H1 (cell line): ENCODE measurements around the gene SH3RF3. TPM values are rescaled to one million over a fixed set of nuclear protein-coding genes. Genes with fewer than 3 reads are reported as not detected.

ENCODE experiments used
- CTCF ChIA-PET: fragments of 300-600 bp; sonication (Branson Sonifier 250); formaldehyde crosslinking; loops from one replicate; lab custom pipeline; 2021; ENCODE audit not compliant: partially characterized antibody; lab: Charles Lee
- POLR2A ChIA-PET: fragments of 300-600 bp; sonication (Branson Sonifier 250); formaldehyde crosslinking; loops from one replicate; lab custom pipeline; 2021; ENCODE audit warnings: inconsistent platforms; ENCODE audit not compliant: partially characterized antibody; lab: Charles Lee
- DNase-seq, 2 experiments: peaks; one replicate each; pipeline versions ENCODE4 v3.0.0 to v3.0.0-alpha.2; 2010 to 2022; ENCODE audit warnings: low spot score in 2 of 2, low read depth in 1 of 2, mixed read lengths in 1 of 2
- FAIRE-seq: peaks from 2 replicates; lab custom pipeline; 2011; peaks lifted over from hg19 to GRCh38; lab: Jason Lieb, UNC
- H2AFZ ChIP-seq: 2 replicates; pipeline ENCODE4 v1.8.1; 2012; ENCODE audit warnings: low read length, inconsistent platforms
- H2AK5ac ChIP-seq: 2 replicates; pipeline ENCODE4 v1.6.1; 2013; ENCODE audit warnings: low read depth, low read length
- H2BK120ac ChIP-seq: replicated peaks from 2 replicates; pipeline ENCODE3; 2013; ENCODE audit warnings: low read depth, low read length, inconsistent platforms
- H2BK12ac ChIP-seq: 2 replicates; pipeline ENCODE4 v1.6.1; 2013; ENCODE audit warnings: low read depth, low read length
- H2BK15ac ChIP-seq: 2 replicates; pipeline ENCODE4 v1.6.1; 2013; ENCODE audit warnings: low read length
- H2BK20ac ChIP-seq: 2 replicates; pipeline ENCODE4 v1.6.1; 2013; ENCODE audit warnings: low read length
- H2BK5ac ChIP-seq: 2 replicates; pipeline ENCODE4 v1.6.1; 2013; ENCODE audit warnings: low read depth, low read length
- H3K14ac ChIP-seq: 2 replicates; pipeline ENCODE4 v1.6.1; 2013; ENCODE audit warnings: inconsistent platforms; ENCODE audit not compliant: insufficient read length
- H3K18ac ChIP-seq: 2 replicates; pipeline ENCODE4 v1.6.1; 2013; ENCODE audit warnings: low read length; ENCODE audit errors: extremely low read depth
- H3K23ac ChIP-seq: 2 replicates; pipeline ENCODE4 v1.6.1; 2013; ENCODE audit warnings: inconsistent platforms; ENCODE audit not compliant: insufficient read length
- H3K23me2 ChIP-seq: 2 replicates; pipeline ENCODE4 v1.6.1; 2013; ENCODE audit warnings: low read depth, low read length
- H3K27ac ChIP-seq: 2 replicates; pipeline ENCODE4 v1.6.1; 2011; ENCODE audit warnings: low read depth, low read length, inconsistent platforms
- H3K27me3 ChIP-seq, 4 experiments: replicated peaks in 1 of 4; 1 replicate in 1 of 4; 2 replicates in 3 of 4; pipeline versions ENCODE4 v1.6.1 to v1.8.1; 2011 to 2013; ENCODE audit warnings: low read length in 3 of 4, mild to moderate bottlenecking in 3 of 4, inconsistent platforms in 2 of 4, mixed read lengths in 2 of 4, moderate library complexity in 1 of 4; ENCODE audit not compliant: control insufficient read depth in 3 of 4, insufficient read depth in 3 of 4; ENCODE audit errors: extremely low read depth in 1 of 4
- H3K36me3 ChIP-seq, 4 experiments: 2 replicates each; pipeline versions ENCODE4 v1.6.1 to v1.8.1; 2011 to 2013; ENCODE audit warnings: mild to moderate bottlenecking in 4 of 4, low read length in 3 of 4, moderate library complexity in 2 of 4, control low read depth in 1 of 4, inconsistent platforms in 1 of 4; ENCODE audit not compliant: insufficient read depth in 4 of 4, control insufficient read depth in 2 of 4
- H3K4ac ChIP-seq: replicated peaks from 2 replicates; pipeline ENCODE3; 2013; ENCODE audit warnings: low read length, low read depth, mixed read lengths, inconsistent platforms; ENCODE audit not compliant: insufficient read length
- H3K4me1 ChIP-seq, 4 experiments: replicated peaks in 1 of 4; 1 replicate in 1 of 4; 2 replicates in 3 of 4; pipeline versions ENCODE4 v1.6.1 to v1.8.1; 2011 to 2013; ENCODE audit warnings: low read length in 3 of 4, inconsistent platforms in 2 of 4, mixed read lengths in 1 of 4; ENCODE audit not compliant: insufficient read depth in 4 of 4, control insufficient read depth in 3 of 4
- H3K4me2 ChIP-seq, 2 experiments: 2 replicates each; pipeline versions ENCODE4 v1.6.1 to v1.8.1; 2011 to 2013; ENCODE audit warnings: low read depth in 2 of 2, low read length in 2 of 2, control low read depth in 1 of 2, inconsistent platforms in 1 of 2, mild to moderate bottlenecking in 1 of 2; ENCODE audit not compliant: insufficient read depth in 1 of 2
- H3K4me3 ChIP-seq, 4 experiments: fragments of 200-600, 300-600 bp in 1 of 4; sonication (generic), shearing (Covaris generic), sonication (Bioruptor Twin) in 1 of 4; 2 replicates each; pipeline versions ENCODE4 v1.5.1 to v1.8.1; 2011 to 2016; ENCODE audit warnings: low read length in 4 of 4, low read depth in 3 of 4, control low read depth in 2 of 4, inconsistent platforms in 2 of 4, mild to moderate bottlenecking in 2 of 4, mixed read lengths in 1 of 4, moderate library complexity in 1 of 4; ENCODE audit not compliant: insufficient read depth in 2 of 4; ENCODE audit errors: extremely low read depth in 1 of 4
- H3K56ac ChIP-seq: replicated peaks from 2 replicates; pipeline ENCODE3; 2013; ENCODE audit warnings: low read depth, mild to moderate bottlenecking, mixed read lengths, low read length, inconsistent platforms; ENCODE audit not compliant: insufficient read length
- H3K79me1 ChIP-seq: 2 replicates; pipeline ENCODE4 v1.6.1; 2013; ENCODE audit warnings: low read depth, low read length, control low read depth
- H3K79me2 ChIP-seq, 2 experiments: 2 replicates each; pipeline versions ENCODE4 v1.6.1 to v1.8.1; 2012 to 2013; ENCODE audit warnings: low read length in 2 of 2, mild to moderate bottlenecking in 2 of 2, inconsistent platforms in 1 of 2; ENCODE audit not compliant: insufficient read depth in 2 of 2, control insufficient read depth in 1 of 2
- H3K9ac ChIP-seq, 4 experiments: replicated peaks in 1 of 4; 1 replicate in 1 of 4; 2 replicates in 3 of 4; pipeline versions ENCODE4 v1.6.1 to v1.8.1; 2011 to 2013; ENCODE audit warnings: low read depth in 3 of 4, low read length in 3 of 4, control low read depth in 2 of 4, mild to moderate bottlenecking in 2 of 4, moderate library complexity in 2 of 4, inconsistent platforms in 1 of 4; ENCODE audit errors: extremely low read depth in 1 of 4
- H3K9me3 ChIP-seq, 2 experiments: 2 replicates each; pipeline versions ENCODE4 v1.6.1 to v1.8.1; 2012 to 2013; ENCODE audit warnings: mild to moderate bottlenecking in 2 of 2, moderate library complexity in 2 of 2, control low read depth in 1 of 2, inconsistent platforms in 1 of 2, low read depth in 1 of 2, low read length in 1 of 2, mixed read lengths in 1 of 2; ENCODE audit not compliant: insufficient read depth in 2 of 2
- H4K20me1 ChIP-seq, 2 experiments: replicated peaks in 1 of 2; 2 replicates each; pipeline versions ENCODE3 to v1.8.1; 2011 to 2013; ENCODE audit warnings: inconsistent platforms in 2 of 2, low read length in 2 of 2, mild to moderate bottlenecking in 1 of 2; ENCODE audit not compliant: insufficient read depth in 2 of 2, control insufficient read depth in 1 of 2
- H4K5ac ChIP-seq: 2 replicates; pipeline ENCODE4 v1.6.1; 2013; ENCODE audit warnings: low read length, low read depth, mixed read lengths, inconsistent platforms; ENCODE audit not compliant: insufficient read length
- H4K8ac ChIP-seq: 2 replicates; pipeline ENCODE4 v1.8.0; 2013; ENCODE audit warnings: mild to moderate bottlenecking, moderate library complexity, low read length, inconsistent platforms; ENCODE audit not compliant: insufficient read depth; ENCODE audit errors: extremely low read depth
- H4K91ac ChIP-seq: replicated peaks from 2 replicates; pipeline ENCODE3; 2013; ENCODE audit warnings: low read length, mixed read lengths, inconsistent platforms; ENCODE audit not compliant: insufficient read length
- CBX8 ChIP-seq: fragments of 300-800, 300-1000 bp; sonication (generic); IDR thresholded peaks from 2 replicates; pipeline ENCODE4 v1.7.1; 2016; ENCODE audit warnings: low read depth, low read length, borderline replicate concordance
- EGR1 ChIP-seq: IDR thresholded peaks from 2 replicates; pipeline ENCODE4 v1.6.1; 2011; ENCODE audit warnings: low read depth, low read length, borderline replicate concordance
- JUN ChIP-seq: IDR thresholded peaks from 2 replicates; pipeline ENCODE4 v1.6.1; 2011; ENCODE audit warnings: low read depth, mild to moderate bottlenecking, improper control_type of control experiment, low read length
- NANOG ChIP-seq: IDR thresholded peaks from 2 replicates; pipeline ENCODE4 v1.6.1; 2011; ENCODE audit warnings: low read length, low read depth, mild to moderate bottlenecking, inconsistent platforms; ENCODE audit not compliant: insufficient read depth, poor library complexity, severe bottlenecking
- RAD21 ChIP-seq, 2 experiments: IDR thresholded peaks in 1 of 2; conservative IDR thresholded peaks in 1 of 2; 2 replicates each; pipeline ENCODE4 v1.6.1; 2011; ENCODE audit warnings: low read depth in 2 of 2, low read length in 2 of 2, improper control_type of control experiment in 1 of 2, inconsistent platforms in 1 of 2, mild to moderate bottlenecking in 1 of 2, moderate library complexity in 1 of 2
- RBBP5 ChIP-seq: IDR thresholded peaks from 2 replicates; pipeline ENCODE4 v1.7.1; 2012; ENCODE audit warnings: low read depth, mild to moderate bottlenecking, inconsistent platforms, low read length, moderate library complexity, borderline replicate concordance
- TEAD4 ChIP-seq: IDR thresholded peaks from 2 replicates; pipeline ENCODE4 v1.6.1; 2012; ENCODE audit warnings: low read depth, low read length, inconsistent platforms, mixed read lengths
- WGBS, 2 experiments: shearing (Covaris generic) in 1 of 2; methylation state at CpG; one replicate each; pipeline versions ENCODE4 v1.1.6 to v1.1.7; 2013 to 2015; ENCODE audit warnings: low lambda C conversion rate in 2 of 2, mixed read lengths in 2 of 2, inconsistent platforms in 1 of 2, low coverage in 1 of 2, missing lambda C conversion rate in 1 of 2; ENCODE audit not compliant: insufficient replicate concordance in 2 of 2, insufficient coverage in 1 of 2, insufficient read length in 1 of 2; ENCODE audit errors: extremely low coverage in 1 of 2, missing lambda C conversion rate in 1 of 2; 5-methylcytosine and 5-hydroxymethylcytosine counted together
- polyA plus RNA-seq, 7 experiments: library from polyadenylated mRNA; depleted of rRNA in 3 of 7; stranded (reverse) in 5 of 7; unstranded in 2 of 7; fragments of >200 nt in 5 of 7; fragments of 200-250 nt in 2 of 7; gene quantifications; 1 replicate in 5 of 7; 2 replicates in 1 of 7; 4 replicates in 1 of 7; pipeline versions ENCODE4 v1.2.1 to v1.2.3, GENCODE V29; 2011 to 2013; ENCODE audit warnings: missing spikeins in 2 of 7, mixed read lengths in 2 of 7
- total RNA-seq: library from RNA; stranded (reverse); fragmentation: NEBNext Ultra II Directional; extraction: Animal tissue kit (Norgen Biotek cat#: 25700); gene quantifications from 2 replicates; pipeline ENCODE4 v1.2.1, GENCODE V29; 2021
- TF ChIP-seq, protein P1 (sequence below): IDR thresholded peaks from 2 replicates; pipeline ENCODE4 v1.6.1; 2012; ENCODE audit warnings: low read length, inconsistent platforms
- TF ChIP-seq, protein P2 (sequence below): IDR thresholded peaks from 2 replicates; pipeline ENCODE4 v1.6.1; 2011; ENCODE audit warnings: low read depth, mild to moderate bottlenecking, low read length; ENCODE audit not compliant: insufficient read depth

SH3RF3 gene
- total and polyA plus RNA-seq, 2 of the 8 experiments (the other 6 are each of a cell fraction or from before 2014, with no cell fraction given): 0.11 to 0.65 TPM

DNA sequence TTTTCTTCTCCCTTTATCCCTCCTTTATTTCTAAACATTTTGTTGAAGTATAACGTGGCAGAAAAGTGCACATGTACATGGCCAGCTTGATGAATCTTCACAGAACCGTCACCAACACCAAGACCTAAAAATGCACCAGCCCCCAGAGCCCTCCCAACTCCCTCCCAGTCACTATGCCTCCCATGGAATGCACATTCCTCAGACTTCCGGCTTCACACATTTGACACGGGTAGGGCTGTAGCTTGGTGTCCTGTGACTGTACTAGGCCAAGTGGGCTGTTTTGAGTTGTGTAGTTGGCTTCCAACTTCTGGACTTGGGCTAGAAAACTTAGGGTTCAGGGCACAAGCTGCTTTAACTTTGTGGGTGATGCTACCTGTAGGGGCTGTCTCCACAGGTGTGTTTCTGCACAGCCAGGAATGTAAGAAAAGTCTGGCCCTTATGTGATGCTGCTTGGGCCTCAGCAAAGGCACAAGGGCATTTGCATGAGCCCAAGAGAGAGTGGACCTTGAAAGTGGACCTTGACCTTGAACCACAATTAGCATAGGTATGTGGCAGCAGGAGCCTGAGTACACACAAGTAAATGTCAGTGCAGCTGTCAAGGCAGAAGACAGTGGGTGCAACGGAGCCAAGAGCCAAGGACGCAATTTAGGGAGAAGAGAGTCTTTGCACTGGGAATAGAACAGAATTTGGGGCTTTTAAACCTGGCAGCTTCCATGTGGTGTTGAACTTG, 406.4 kb downstream of the SH3RF3 start:
- Histone ChIP-seq H2AK5ac (no peak overlapping the region), H2BK20ac (no peak overlapping the region), H3K14ac (no peak overlapping the region), H3K4me1 (no peaks in the 10 kb centered on the region; a peak in 1 of 7 replicates), H3K18ac (no peak overlapping the region), H3K79me2 (no peaks in the 10 kb centered on the region), H3K27me3 (no peaks in the 10 kb centered on the region), H3K79me1 (no peaks in the 10 kb centered on the region), H3K9me3 (peaks cover 0 to 9% of the 10 kb centered on the region in 2 experiments; a peak in 2 of 4 replicates), H3K4me3 (no peak overlapping the region), H4K5ac (no peak overlapping the region), H4K91ac (no peak overlapping the region), H3K9ac (no peak overlapping the region), H3K23ac (no peak overlapping the region), H3K56ac (no peak overlapping the region), H3K23me2 (no peaks in the 10 kb centered on the region), H4K8ac (no peak overlapping the region), H3K4ac (no peak overlapping the region), H3K4me2 (no peak overlapping the region; a peak in 1 of 4 replicates), H4K20me1 (no peaks in the 10 kb centered on the region), H2BK120ac (no peak overlapping the region), H2AFZ (no peak overlapping the region), H2BK15ac (no peak overlapping the region), H2BK5ac (no peak overlapping the region), H2BK12ac (no peak overlapping the region), H3K36me3 (no peaks in the 10 kb centered on the region), H3K27ac (no peak overlapping the region)
- 95% methylated on average over 6 of the region's 6 CpGs; no CpG with 5 or more reads in 1 of the 2 experiments for WGBS, 2 experiments
- FAIRE-seq (no peak), DNase-seq (no peak)
- ChIA-PET CTCF (interaction anchor here (0.6 to 7.9 kb wide), 4 partner anchors 11 to 191 kb away, joined by 3 to 67 read pairs (median 7); no protein-coding TSS in a partner anchor), POLR2A (no interaction called here)
- TF ChIP-seq, protein P1, sequence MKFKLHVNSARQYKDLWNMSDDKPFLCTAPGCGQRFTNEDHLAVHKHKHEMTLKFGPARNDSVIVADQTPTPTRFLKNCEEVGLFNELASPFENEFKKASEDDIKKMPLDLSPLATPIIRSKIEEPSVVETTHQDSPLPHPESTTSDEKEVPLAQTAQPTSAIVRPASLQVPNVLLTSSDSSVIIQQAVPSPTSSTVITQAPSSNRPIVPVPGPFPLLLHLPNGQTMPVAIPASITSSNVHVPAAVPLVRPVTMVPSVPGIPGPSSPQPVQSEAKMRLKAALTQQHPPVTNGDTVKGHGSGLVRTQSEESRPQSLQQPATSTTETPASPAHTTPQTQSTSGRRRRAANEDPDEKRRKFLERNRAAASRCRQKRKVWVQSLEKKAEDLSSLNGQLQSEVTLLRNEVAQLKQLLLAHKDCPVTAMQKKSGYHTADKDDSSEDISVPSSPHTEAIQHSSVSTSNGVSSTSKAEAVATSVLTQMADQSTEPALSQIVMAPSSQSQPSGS: no peak
- TF ChIP-seq, protein P2, sequence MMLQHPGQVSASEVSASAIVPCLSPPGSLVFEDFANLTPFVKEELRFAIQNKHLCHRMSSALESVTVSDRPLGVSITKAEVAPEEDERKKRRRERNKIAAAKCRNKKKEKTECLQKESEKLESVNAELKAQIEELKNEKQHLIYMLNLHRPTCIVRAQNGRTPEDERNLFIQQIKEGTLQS: no peak
- TF ChIP-seq CBX8: no peak
- TF ChIP-seq JUN: no peak
- no peak for TF ChIP-seq RAD21 (IDR thresholded peaks at IDR 0.05 in 1 of 2, conservative IDR thresholded peaks at IDR 0.05 in 1 of 2; ENCODE audit: low read depth in 2 of 2, low read length in 2 of 2)
- TF ChIP-seq RBBP5: no peak
- TF ChIP-seq TEAD4: no peak
- no peak for TF ChIP-seq EGR1
- TF ChIP-seq NANOG: no peak
